ENCODE measurements around the gene ZIC5. TPM values are rescaled to one million over a fixed set of nuclear protein-coding genes. Genes with fewer than 3 reads are reported as not detected.

The ZIC5 gene
- not detected in 2 replicates for total RNA-seq

DNA sequence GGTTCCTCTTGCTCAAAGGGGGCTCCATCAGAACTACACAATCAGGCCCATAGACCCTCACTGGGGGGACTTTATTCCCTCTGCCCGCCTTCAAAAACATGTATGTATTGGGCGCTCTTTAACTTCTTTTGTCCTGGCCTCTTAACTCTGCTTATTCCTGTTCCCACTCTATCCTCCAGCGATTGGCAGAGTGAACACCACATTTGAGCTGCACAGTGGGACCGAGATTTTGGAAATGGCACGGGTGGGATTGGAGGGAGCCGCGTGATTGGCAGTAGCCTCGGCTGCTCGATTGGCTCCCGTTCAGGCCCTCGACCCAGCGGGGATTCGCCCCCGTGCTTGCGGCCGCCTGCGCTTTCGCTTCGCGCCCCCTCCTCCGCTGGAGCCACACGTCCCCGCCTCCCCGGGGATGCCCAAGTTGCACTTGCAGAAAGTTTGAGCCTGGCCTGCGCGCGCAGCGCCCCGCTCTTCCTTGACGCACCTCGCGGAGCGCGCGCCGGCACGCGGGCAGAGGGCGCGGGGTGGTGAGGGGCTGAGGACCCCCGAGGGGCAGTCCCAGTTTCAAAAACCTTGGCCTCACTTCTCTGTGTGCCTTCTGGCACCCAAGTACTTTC, at the start of gene ZIC5:
Gene ZIC5, minus strand, starts transcription at position 192 of the 614 bp plus-strand sequence. Its CDS starts 164 bp downstream, at position 28.

DNA sequence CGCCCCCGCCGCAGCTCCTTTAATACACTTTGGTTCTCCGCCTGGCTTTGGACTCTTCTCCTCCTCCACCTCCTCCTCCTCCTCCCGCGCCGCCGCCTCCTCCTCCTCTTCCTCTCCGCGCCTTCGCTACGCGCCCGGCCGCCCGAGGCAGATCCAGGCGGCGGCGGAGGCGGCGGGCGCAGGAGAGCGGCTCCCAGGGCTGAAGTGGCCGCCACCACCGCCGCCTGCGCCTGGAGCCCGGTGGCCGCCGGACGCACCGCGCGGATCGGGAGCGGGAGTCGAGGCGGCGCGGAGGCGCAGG, 10.1 kb upstream of the ZIC5 start, which contains the start of gene ZIC2:
Gene ZIC2, plus strand, starts transcription at position 50 of the 301 bp plus-strand sequence. CDS start 281 bp downstream, outside the sequence.

Other genes starting within 250 kb of the ZIC5 start
- under 0.01 TPM in 1 of 2 replicates, not detected in the other for gene ZIC2, start 10.0 kb upstream of the ZIC5 start, total RNA-seq
- 24.2 and 31.6 TPM in 2 replicates for gene PCCA, start 117.3 kb upstream of the ZIC5 start, total RNA-seq